GM18498 (cell line): Measurements from ENCODE around the gene STON2.
"Not testable (repeated sequence)": the region's sequence is repeated elsewhere in the genome, so short reads cannot be mapped to it uniquely, and the experiment has no call there.

Experiments
- ATAC-seq: cut with Tn5 transposase; IDR thresholded peaks from one replicate; pipeline ENCODE4 v1.9.1; 2021; ENCODE audit warnings: mild to moderate bottlenecking, moderate library complexity; ENCODE audit not compliant: unreplicated experiment

Gene STON2

GRCh38 chr14:81269979-81270375 is 130.1 kb downstream of the STON2 start:
- ATAC-seq, result no peak

GRCh38 chr14:81269100-81269978 is 130.8 kb downstream of the STON2 start:
- ATAC-seq, result peak; percentile 72

DNA sequence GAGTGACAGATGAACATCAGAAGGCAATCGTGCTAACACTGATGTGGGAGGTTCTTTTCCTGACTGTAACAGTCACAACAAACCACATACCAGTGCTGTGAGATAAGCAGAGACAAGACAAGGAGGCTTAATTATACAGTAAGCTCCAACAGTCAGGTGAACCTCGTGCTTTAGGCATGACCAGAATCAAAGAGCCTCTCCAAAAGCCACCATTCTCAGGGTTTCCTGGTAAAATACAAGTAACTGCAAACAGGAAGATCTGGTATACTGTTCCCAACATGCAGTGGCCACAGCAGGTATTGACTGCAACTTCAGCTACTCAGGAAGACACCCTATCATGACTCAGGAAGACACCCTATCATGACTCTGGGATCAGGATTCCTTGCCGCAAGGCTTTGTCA is 132.1 kb downstream of the STON2 start:
- no peak for ATAC-seq

- ATAC-seq, result no peak
Measured at GRCh38 chr14:81265636-81266169, 134.4 kb downstream of the STON2 start.

DNA sequence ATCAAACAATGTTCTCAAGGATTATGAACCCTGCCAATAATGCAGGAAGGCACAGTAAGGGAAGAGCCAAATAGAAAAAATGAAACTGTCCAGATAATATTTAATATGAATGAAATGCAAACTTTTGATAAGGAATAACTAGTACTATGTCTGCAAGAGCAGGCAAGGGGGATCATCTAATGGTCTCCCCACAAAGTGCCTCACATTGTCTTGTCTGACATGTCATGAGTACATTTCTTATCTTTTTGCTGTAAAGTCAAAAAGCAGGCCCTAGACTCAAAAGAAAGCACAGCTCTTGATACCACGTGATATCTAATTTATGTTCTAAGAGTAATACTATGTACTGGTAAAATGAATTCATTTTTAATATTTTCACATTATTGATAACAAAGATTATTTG is 135.5 kb downstream of the STON2 start:
- ATAC-seq, result no peak

DNA sequence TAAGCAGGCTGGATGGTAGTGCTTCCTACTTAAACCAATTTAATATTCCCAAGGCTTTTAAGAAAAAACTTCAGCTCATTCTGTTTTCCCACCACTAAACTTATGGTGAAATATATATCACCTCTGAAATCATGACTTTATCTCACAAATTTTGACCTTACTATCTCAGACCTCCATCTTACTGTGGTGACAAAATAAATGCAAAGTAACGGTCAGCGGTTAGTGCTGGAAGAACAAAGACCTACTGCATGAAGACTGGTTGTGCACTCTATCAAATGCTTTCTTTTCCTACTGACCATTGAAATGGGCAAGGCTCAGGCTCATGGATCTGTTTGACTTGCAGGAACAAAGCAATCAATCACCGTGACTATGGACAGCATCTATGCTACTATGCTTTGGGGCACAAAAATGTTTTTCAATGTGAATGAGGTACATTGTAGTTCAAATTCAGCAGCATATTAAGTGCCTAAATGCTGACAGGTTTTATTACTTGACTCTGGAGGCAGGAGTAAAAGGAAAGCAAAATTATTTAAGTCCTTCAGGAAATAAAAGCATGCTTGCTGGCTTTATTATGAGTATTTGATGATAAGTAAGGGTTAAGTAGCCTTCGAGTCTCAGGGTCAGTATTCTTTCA is 136.2 kb downstream of the STON2 start:
- ATAC-seq, result no peak

DNA sequence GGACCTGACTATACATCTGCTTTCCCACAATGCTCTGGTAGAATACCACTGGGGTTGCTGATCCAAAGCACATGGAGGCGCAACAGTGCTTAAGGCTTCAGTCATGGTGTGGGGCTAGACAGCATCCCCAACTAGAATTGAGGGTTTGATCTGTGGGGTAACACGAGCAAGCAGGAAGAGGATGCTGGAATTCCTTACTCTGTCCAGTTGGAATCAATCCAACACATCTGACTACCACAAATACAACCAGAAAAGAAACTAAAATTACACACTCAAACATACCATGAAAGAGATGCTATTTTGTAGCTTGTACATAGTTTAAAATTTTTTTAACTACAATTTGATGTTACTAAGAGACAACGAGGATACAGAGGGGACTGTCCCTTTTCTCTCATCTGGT is 138.9 kb downstream of the STON2 start:
- no peak for ATAC-seq

DNA sequence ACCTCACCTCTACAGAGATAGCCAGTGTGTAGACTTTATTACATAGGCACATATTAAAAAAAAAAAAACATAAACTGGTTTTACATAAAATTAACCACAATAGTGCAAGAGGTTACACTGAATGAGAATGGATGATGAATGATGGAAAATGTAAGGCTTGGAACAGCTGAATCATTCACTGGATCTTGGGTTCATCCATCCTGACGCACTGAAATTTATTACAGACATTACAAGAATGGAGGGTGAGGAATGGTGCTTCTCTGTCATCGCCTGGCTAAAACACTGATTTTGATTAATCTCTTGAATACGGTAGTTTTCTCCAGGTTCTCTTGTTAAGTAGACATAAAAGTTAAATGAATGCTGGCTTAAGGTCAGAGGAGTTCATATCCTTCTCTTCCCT is 139.4 kb downstream of the STON2 start:
- ATAC-seq, result no peak

DNA sequence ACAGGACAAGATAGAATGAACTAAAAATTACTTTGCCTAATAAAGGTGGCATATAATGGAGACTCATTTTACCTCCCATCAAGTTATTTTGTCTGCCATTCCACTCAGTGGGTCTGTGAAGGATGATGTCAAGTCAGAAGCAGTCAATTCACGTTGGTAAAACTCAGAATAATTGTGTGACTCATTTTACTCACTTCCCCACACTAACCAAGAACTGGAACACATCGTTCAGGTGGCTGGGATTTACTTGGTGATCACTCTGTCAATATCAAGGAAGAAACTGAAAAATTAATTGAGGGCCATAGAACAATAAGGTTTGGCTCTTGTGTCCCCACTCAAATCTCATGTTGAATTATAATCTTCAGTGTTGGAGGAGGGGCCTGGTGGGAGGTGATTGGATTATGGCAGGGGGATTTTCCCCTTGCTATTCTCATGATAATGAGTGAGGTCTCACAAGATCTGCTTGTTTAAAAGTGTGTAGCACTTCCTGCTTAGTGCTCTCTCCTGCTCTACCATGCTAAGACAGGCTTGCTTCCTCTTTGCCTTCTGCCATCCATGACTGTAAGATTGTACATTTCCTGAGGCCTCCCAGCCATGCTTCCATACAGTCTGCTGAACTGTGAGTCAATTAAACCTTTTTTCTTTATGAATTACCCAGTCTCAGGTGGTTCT is 143.7 kb downstream of the STON2 start:
- ATAC-seq, result peak; percentile 62

DNA sequence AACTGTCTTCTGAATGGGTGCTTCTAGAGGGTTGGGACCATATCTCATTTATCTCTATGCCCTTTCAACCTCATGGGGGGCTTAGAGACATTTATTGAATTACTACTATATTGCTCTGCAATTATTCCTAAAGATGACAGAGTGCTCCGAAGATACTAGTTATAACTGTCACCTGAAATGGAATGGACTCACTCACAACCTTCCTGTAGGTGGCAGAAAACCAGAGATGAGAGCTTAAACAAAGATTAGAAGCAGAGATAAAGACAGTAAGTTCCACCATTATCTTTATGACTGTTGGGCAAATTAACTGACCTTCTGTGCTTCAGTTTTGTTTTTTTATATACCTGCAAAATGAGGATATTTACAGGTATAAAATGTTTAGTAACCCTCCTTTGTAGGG is 147.8 kb downstream of the STON2 start:
- ATAC-seq, result no peak

- ATAC-seq, result no peak
Measured at GRCh38 chr14:81247271-81247766, 152.8 kb downstream of the STON2 start.

DNA sequence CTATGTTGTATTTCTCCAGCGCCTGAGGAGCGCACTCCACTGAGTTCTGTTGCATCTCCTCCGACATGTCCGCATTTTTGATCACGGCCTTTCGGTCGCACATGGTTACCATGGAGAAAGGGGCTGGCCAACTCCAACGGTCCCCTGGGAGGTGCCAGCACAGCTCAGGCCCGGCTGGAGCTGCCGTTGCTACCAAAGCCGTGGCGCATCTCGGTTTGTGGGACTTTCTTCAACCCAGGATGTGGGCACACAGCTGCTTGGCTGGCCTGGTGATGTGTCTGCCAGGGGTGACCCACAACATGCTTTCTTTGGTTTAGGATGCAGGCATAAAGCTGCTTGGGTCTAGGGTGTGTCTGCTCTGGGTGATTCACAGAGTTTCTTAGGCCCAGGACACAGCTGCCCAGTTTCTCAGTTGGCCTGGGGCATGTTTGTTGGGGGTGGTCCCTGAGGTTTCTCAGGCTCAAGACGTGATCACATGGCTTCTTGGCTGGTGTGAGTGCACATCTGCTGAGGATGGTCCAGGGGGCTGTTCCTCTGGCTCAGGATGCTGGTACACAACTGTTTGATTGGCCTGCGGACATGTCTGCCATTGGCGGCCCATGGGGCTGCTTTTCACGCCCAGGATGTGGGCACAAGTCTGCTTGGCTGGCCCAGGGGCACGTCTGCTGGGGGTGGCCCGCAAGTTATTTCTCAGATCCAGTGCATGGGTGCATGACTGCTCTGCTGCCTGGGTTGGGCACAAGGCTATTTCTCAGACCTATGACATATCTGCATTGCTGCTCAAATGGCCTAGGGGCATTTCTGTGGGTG is 153.5 kb downstream of the STON2 start:
- ATAC-seq, result no peak

GRCh38 chr14:81245771-81246170 is 154.4 kb downstream of the STON2 start:
- ATAC-seq, result no peak

GRCh38 chr14:81244431-81244830 is 155.7 kb downstream of the STON2 start:
- not testable (repeated sequence) for ATAC-seq

GRCh38 chr14:81243499-81243898 is 156.6 kb downstream of the STON2 start:
- ATAC-seq, result no peak

GRCh38 chr14:81236849-81237248 is 163.3 kb downstream of the STON2 start:
- ATAC-seq, result not testable (repeated sequence)

DNA sequence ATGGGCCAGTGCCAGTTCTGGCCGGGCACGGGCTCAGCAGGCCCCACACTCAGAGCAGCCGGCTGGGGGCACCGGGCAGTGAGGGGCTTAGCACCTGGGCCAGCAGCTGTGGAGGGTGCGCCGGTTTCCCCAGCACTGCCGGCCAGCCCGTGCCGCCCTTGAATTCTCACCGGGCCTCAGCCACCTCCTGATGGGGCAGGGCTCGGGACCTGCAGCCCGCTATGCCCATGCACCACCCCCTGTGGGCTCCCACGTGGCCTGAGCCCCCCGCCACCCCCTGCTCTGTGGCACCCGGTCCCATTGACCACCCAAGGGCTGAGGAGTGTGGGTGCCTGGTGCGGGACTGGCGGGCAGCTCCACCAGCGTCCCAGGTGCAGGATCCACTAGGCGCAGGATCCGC is 164.0 kb downstream of the STON2 start:
- no peak for ATAC-seq

GRCh38 chr14:81235096-81235495 is 165.0 kb downstream of the STON2 start:
- ATAC-seq, result no peak

DNA sequence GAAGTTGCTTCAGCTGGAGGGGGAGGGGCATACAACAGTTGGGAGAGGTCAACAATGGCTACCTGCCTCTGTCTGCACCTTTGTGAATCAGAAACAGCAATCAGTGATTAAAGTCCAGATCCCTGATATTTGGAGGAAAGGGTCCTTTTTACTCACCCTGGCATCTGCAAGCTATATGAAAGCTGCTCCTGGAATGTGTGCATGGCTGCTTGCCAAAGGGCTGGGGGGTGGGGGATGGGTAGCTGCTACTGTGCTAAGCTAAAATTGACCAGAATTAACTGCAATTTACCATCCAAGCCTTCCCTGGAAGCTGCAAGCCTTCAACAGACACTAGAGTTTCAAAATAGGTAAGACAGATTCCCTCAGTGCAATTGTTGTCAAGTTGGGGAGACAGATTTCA is 165.8 kb downstream of the STON2 start:
- no peak for ATAC-seq

- ATAC-seq, result no peak
Measured at GRCh38 chr14:81233615-81234014, 166.5 kb downstream of the STON2 start.

DNA sequence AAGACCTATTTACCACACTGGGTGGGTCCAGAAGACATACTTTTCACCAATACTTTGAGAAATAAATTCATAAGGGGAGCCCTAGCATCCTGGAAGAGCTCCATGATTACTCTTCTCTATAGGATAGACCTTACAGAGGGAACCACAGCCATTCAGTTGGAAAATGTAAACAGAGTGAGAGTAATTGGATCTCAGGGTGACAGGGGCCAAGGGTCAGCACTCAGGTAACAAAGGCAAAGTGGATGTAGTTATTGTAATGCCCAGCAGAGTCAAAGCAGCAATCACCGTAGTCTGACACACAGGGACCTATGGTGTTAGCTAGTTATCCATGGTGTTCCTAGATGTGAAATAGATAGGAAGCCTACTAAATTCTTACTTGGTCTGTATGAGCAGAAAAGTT is 168.6 kb downstream of the STON2 start:
- ATAC-seq, result no peak
